Nephron (organoid): ENCODE measurements around the gene MORN1.

ENCODE experiments used
- H3K27ac Mint-ChIP-seq, 3 experiments: 2 replicates each; pipeline ENCODE4 v1.8.0; 2020; ENCODE audit warnings: mixed read lengths in 3 of 3, mild to moderate bottlenecking in 2 of 3, moderate library complexity in 1 of 3
- H3K27me3 Mint-ChIP-seq: 2 replicates; pipeline ENCODE4 v1.8.0; 2021; ENCODE audit warnings: low read depth, mild to moderate bottlenecking, moderate library complexity, mixed read lengths
- H3K36me3 Mint-ChIP-seq: 2 replicates; pipeline ENCODE4 v1.8.0; 2020; ENCODE audit warnings: low read depth, mixed read lengths
- H3K4me1 Mint-ChIP-seq: 2 replicates; pipeline ENCODE4 v1.8.0; 2020; ENCODE audit warnings: mixed read lengths
- H3K4me3 Mint-ChIP-seq, 3 experiments: 2 replicates each; pipeline ENCODE4 v1.8.0; 2020; ENCODE audit warnings: mild to moderate bottlenecking in 3 of 3, mixed read lengths in 3 of 3, moderate library complexity in 2 of 3
- H3K9me3 Mint-ChIP-seq: 2 replicates; pipeline ENCODE4 v1.8.0; 2020; ENCODE audit warnings: mixed read lengths
- CTCF ChIP-seq, 3 experiments: fragments of 200-600 bp; sonication (generic); IDR thresholded peaks; one replicate each; pipeline ENCODE4 v1.5.0; 2021; ENCODE audit warnings: antibody characterized with exemption in 3 of 3; ENCODE audit not compliant: unreplicated experiment in 3 of 3

MORN1 gene

DNA sequence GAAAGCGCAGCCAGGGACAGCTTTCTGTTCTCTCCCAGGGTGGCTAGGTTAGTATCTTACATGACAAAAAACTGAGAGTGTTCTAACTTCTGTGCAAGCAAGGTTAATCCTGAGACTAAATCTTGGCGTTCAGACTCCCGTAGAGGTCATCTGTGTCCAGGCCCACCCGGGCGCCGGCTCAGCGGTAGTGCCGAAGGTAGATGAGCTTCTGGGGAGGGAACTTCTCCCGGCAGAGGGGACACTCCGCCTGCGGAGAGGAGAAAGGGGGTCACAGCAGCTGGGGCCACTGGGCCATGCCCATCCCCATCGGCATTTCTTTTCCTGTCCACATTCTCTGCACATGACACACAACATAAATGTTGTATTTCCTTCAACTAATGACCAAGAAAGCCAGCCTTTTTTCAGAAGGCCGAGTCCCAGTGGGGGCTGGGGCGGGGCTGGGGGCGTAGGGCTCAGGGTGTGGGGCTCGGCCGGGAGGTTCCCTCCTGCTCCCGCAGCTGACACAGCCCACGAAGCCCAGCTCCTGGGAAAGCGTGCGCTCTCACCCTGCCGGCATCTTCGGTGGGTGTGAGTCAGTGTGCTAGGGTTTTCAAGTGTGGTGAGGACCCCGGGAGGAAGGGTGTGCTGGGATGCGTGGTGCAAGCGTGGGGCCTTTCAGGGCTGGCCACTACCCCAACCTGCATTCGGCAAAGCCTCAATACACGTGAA is 14.4 kb upstream of the MORN1 start:
- H3K4me1 Mint-ChIP-seq = no peaks in the 10 kb centered on the region
- no peak overlapping the region for H3K27ac Mint-ChIP-seq
- H3K36me3 Mint-ChIP-seq = peaks cover 43% of the 10 kb centered on the region
- no peaks in the 10 kb centered on the region for H3K27me3 Mint-ChIP-seq
- no peak overlapping the region for H3K4me3 Mint-ChIP-seq
- no peak for TF ChIP-seq CTCF (IDR thresholded peaks at IDR 0.05; ENCODE audit: unreplicated experiment in 3 of 3)
- no peaks in the 10 kb centered on the region for H3K9me3 Mint-ChIP-seq

- Mint-ChIP-seq H3K27me3 (no peaks in the 10 kb centered on the region), H3K4me3 (no peak overlapping the region), H3K9me3 (no peaks in the 10 kb centered on the region), H3K4me1 (no peaks in the 10 kb centered on the region), H3K27ac (peak overlapping the region in 1 of 3 experiments; percentile 28), H3K36me3 (peaks cover 46% of the 10 kb centered on the region)
- TF ChIP-seq CTCF (IDR thresholded peaks at IDR 0.05; ENCODE audit: unreplicated experiment in 3 of 3) = no peak
Observed at GRCh38 chr1:2404890-2405511, 13.6 kb upstream of the MORN1 start.

DNA sequence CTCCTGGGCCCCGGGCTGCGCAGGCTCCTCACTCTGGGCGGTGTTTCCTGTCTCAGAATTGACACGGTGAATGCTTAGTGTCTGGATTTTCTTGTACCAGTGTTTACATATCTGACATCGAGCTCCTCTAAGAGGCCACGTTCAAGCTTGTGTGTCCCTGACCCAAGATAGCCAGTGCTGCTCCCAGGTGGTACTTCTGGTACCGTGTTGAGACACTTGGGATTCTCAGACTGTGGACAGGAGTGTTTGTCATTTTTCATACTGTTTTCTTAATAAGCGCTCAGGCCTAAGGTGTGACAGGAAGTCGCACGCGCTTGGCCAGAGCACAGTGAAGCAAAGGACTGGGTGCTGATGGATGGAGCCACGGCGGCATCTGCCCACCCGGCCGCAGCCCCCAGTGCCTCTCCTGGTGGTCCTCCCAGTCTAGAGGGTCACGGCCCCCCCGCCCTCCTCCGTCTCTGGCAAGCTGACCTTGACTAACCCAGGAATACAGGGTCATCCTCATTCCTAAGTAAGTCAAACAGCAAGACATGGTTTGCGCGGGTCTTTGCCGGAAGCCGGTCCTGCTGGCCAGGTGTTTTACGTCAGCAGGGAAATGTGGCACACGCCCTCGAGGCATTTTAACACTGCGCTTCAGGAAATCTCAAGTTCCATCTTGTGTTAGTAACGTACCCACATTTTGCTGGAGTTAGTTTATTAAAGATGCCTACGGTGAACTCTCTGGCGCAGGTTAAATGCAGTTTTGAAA is 13.0 kb upstream of the MORN1 start:
- no peak for TF ChIP-seq CTCF (IDR thresholded peaks at IDR 0.05; ENCODE audit: unreplicated experiment in 3 of 3)
- Mint-ChIP-seq H3K27ac (peak overlapping the region in 1 of 3 experiments; percentile 28), H3K9me3 (no peaks in the 10 kb centered on the region), H3K27me3 (no peaks in the 10 kb centered on the region), H3K4me3 (no peak overlapping the region), H3K4me1 (no peaks in the 10 kb centered on the region), H3K36me3 (peaks cover 50% of the 10 kb centered on the region)

DNA sequence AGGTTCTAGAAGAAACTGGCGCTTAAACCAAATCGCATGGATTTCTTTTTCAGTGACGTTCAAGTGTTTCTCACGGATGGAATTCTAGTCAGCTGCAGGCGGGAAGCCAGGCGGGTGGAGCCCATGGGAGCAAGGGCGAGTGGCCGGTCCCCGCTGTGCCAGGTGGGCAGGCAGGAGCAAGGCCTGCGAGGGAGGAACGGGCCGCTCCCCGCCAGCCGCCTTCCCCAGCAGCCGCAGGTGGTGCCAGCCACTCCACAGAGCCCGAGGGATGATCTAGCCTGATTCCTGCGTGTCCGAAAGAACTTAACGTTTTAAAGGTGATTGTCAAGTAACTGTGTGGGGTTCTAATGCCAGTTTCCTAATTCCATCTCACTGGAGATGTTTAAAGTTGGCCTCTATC is 11.9 kb upstream of the MORN1 start:
- Mint-ChIP-seq H3K9me3 (no peaks in the 10 kb centered on the region), H3K27me3 (no peaks in the 10 kb centered on the region), H3K36me3 (peaks cover 52% of the 10 kb centered on the region), H3K27ac (no peak overlapping the region), H3K4me1 (no peaks in the 10 kb centered on the region), H3K4me3 (no peak overlapping the region)
- TF ChIP-seq CTCF (IDR thresholded peaks at IDR 0.05; ENCODE audit: unreplicated experiment in 3 of 3) = no peak

DNA sequence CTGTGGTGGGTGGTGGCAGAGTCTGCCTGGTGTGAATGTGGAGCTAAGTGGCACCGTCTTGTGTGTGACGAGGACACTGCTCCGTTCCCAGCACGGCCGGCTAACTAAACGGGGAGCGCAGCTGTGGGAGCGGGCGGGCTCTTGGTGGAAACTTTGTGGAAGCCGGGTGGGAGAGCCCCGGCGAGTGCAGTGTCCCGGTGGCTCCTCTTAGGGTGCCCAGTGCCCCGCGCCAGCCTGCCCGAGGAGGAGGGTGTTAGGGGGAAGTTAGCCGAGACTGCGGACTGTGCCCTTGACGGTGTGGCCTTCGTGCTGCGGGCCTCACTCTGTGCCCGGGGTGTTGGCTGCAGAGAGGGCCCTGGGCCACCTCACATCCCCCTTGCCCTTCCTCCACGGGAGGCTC is 11.1 kb upstream of the MORN1 start:
- H3K4me3 Mint-ChIP-seq = no peak overlapping the region
- peaks cover 51% of the 10 kb centered on the region for H3K36me3 Mint-ChIP-seq
- no peaks in the 10 kb centered on the region for H3K9me3 Mint-ChIP-seq
- TF ChIP-seq CTCF (IDR thresholded peaks at IDR 0.05; ENCODE audit: unreplicated experiment in 3 of 3) = no peak
- H3K4me1 Mint-ChIP-seq = no peaks in the 10 kb centered on the region
- peak overlapping the region in 1 of 3 experiments; percentile 70 for H3K27ac Mint-ChIP-seq
- H3K27me3 Mint-ChIP-seq = no peaks in the 10 kb centered on the region
